Nephron (organoid): ENCODE results near the gene SPZ1.
A peak's percentile ranks its signal among the peaks of the same experiment; 100 is the strongest.

Experiments
- H3K27ac Mint-ChIP-seq, 3 experiments: 2 replicates each; pipeline ENCODE4 v1.8.0; 2020; ENCODE audit warnings: mixed read lengths in 3 of 3, mild to moderate bottlenecking in 2 of 3, moderate library complexity in 1 of 3
- H3K27me3 Mint-ChIP-seq: 2 replicates; pipeline ENCODE4 v1.8.0; 2021; ENCODE audit warnings: low read depth, mild to moderate bottlenecking, moderate library complexity, mixed read lengths
- H3K36me3 Mint-ChIP-seq: 2 replicates; pipeline ENCODE4 v1.8.0; 2020; ENCODE audit warnings: low read depth, mixed read lengths
- H3K4me1 Mint-ChIP-seq: 2 replicates; pipeline ENCODE4 v1.8.0; 2020; ENCODE audit warnings: mixed read lengths
- H3K4me3 Mint-ChIP-seq, 3 experiments: 2 replicates each; pipeline ENCODE4 v1.8.0; 2020; ENCODE audit warnings: mild to moderate bottlenecking in 3 of 3, mixed read lengths in 3 of 3, moderate library complexity in 2 of 3
- H3K9me3 Mint-ChIP-seq: 2 replicates; pipeline ENCODE4 v1.8.0; 2020; ENCODE audit warnings: mixed read lengths
- TF ChIP-seq, protein P1 (sequence below), 3 experiments: fragments of 200-600 bp; sonication (generic); IDR thresholded peaks; one replicate each; pipeline ENCODE4 v1.5.0; 2021; ENCODE audit warnings: antibody characterized with exemption in 3 of 3; ENCODE audit not compliant: unreplicated experiment in 3 of 3

SPZ1 gene

DNA sequence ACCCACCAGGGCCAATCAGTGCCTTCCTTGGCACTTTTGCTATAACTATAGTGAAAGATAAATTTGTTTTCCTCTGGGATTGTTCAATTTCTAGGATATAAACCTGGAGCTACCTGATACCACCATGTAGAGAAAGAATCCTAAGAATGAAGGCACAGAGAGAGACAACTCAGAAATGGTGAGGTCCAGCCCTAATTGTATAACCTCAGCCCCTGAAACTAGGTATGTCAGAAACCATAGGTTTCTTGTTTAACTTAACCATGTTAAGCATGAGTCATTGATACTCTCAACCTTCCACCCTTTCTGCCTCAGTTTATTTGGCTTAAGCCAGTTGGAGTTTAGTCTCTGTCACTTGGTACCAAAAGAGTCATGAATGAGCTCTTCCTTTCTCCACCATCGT is 4.6 kb upstream of the SPZ1 start:
- Mint-ChIP-seq H3K27ac (no peak overlapping the region), H3K4me3 (no peak overlapping the region)
- TF ChIP-seq, protein P1, sequence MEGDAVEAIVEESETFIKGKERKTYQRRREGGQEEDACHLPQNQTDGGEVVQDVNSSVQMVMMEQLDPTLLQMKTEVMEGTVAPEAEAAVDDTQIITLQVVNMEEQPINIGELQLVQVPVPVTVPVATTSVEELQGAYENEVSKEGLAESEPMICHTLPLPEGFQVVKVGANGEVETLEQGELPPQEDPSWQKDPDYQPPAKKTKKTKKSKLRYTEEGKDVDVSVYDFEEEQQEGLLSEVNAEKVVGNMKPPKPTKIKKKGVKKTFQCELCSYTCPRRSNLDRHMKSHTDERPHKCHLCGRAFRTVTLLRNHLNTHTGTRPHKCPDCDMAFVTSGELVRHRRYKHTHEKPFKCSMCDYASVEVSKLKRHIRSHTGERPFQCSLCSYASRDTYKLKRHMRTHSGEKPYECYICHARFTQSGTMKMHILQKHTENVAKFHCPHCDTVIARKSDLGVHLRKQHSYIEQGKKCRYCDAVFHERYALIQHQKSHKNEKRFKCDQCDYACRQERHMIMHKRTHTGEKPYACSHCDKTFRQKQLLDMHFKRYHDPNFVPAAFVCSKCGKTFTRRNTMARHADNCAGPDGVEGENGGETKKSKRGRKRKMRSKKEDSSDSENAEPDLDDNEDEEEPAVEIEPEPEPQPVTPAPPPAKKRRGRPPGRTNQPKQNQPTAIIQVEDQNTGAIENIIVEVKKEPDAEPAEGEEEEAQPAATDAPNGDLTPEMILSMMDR (IDR thresholded peaks at IDR 0.05; ENCODE audit: unreplicated experiment in 3 of 3): no peak

DNA sequence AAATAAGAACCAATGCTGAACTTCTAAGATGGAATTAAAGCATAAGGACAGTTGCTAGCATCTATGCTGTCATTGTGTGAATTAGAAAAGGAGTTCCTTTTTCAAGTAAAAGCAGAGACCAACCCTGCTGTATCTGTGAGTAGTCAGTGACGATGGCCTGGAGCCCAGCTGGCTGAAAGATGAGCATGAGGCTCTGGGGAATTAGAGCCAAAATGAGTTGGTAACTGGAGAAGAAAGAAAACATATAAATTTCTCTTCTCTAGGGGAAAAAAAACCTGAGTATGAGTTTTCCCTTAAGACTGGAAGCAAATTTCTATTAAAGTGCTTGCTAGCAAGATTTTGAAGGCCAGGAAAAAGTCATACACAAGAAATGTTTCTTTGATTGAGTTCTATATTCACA is 1.6 kb upstream of the SPZ1 start:
- TF ChIP-seq, protein P1 (IDR thresholded peaks at IDR 0.05; ENCODE audit: unreplicated experiment in 3 of 3): no peak
- Mint-ChIP-seq H3K4me1 (peaks cover 11% of the 10 kb centered on the region), H3K4me3 (no peak overlapping the region), H3K27me3 (peaks cover 10% of the 10 kb centered on the region), H3K9me3 (peaks cover 14% of the 10 kb centered on the region), H3K27ac (peak overlapping the region; percentile 72 to 91 (median 90)), H3K36me3 (peaks cover 5% of the 10 kb centered on the region)

More for the DNA sequence above, 4.6 kb upstream of the SPZ1 start:
- Mint-ChIP-seq H3K9me3 (peaks cover 15% of the 10 kb centered on the region), H3K27me3 (peaks cover 9% of the 10 kb centered on the region), H3K4me1 (peaks cover 11% of the 10 kb centered on the region), H3K36me3 (peaks cover 5% of the 10 kb centered on the region)

DNA sequence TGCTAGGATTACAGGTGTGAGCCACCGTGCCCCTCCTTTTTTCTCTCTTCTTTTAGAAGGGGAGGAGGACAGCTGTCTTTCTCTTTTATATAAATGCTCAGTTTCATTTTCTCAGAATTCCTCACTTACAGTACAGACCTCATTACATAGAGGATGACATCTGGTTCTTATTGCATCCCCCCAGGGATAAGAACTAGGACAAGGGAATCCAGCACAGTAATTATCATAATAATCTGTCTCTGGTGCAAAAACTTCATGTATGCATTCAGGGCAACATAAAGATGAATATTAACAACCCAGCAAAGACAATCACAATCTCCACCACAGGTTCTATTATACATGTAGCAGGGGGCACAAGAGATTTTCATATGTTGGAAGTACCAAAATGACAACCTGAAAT is 5.1 kb downstream of the SPZ1 start:
- H3K27me3 Mint-ChIP-seq: peaks cover 7% of the 10 kb centered on the region
- peaks cover 3% of the 10 kb centered on the region for H3K9me3 Mint-ChIP-seq
- TF ChIP-seq, protein P1 (IDR thresholded peaks at IDR 0.05; ENCODE audit: unreplicated experiment in 3 of 3): no peak
- no peaks in the 10 kb centered on the region for H3K4me1 Mint-ChIP-seq
- no peak overlapping the region for H3K4me3 Mint-ChIP-seq
- H3K36me3 Mint-ChIP-seq: no peaks in the 10 kb centered on the region
- H3K27ac Mint-ChIP-seq: no peak overlapping the region

DNA sequence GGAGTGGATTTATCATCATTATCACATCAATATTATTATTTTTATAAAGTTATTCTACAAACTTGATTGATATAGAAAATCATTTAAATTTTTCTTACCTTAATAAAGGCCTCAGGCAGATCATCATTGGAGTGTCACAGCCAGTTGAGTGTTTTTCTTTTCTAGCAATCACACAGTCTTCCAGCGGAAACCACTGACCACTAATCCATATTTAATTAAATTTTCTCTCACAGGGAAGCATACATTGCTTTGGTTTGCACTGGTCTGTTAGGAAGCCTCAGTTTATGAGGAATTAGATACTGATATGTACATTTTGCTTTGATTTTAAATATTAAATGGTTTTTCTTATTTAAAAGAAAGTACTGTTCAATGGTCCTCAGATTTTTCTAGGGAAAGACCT is 6.7 kb downstream of the SPZ1 start:
- no peaks in the 10 kb centered on the region for H3K36me3 Mint-ChIP-seq
- no peak overlapping the region for H3K27ac Mint-ChIP-seq
- H3K9me3 Mint-ChIP-seq: no peaks in the 10 kb centered on the region
- no peak overlapping the region for H3K4me3 Mint-ChIP-seq
- no peaks in the 10 kb centered on the region for H3K4me1 Mint-ChIP-seq
- peaks cover 4% of the 10 kb centered on the region for H3K27me3 Mint-ChIP-seq
- TF ChIP-seq, protein P1 (IDR thresholded peaks at IDR 0.05; ENCODE audit: unreplicated experiment in 3 of 3): no peak

DNA sequence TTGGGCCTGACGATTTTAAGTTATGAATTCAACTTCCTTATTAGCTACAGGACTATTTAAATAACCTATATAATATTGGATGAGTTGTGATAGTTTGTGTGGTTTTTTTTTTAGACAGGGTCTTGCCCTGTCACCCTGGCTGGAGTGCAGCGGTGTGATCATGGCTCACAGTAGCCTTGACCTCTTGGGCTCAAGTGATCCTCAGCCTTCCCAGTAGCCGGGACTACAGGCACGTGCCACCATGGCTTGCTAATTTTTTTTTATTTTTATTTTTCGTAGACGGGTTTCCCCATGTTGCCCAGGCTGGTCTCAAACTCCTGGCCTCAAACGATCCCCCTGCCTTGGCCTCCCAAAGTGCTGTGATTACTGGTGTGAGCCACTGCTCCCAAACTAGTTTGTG is 17.6 kb downstream of the SPZ1 start:
- Mint-ChIP-seq H3K9me3 (no peaks in the 10 kb centered on the region), H3K27ac (no peak overlapping the region), H3K27me3 (no peaks in the 10 kb centered on the region), H3K4me1 (no peaks in the 10 kb centered on the region), H3K4me3 (no peak overlapping the region), H3K36me3 (no peaks in the 10 kb centered on the region)
- TF ChIP-seq, protein P1 (IDR thresholded peaks at IDR 0.05; ENCODE audit: unreplicated experiment in 3 of 3): no peak

DNA sequence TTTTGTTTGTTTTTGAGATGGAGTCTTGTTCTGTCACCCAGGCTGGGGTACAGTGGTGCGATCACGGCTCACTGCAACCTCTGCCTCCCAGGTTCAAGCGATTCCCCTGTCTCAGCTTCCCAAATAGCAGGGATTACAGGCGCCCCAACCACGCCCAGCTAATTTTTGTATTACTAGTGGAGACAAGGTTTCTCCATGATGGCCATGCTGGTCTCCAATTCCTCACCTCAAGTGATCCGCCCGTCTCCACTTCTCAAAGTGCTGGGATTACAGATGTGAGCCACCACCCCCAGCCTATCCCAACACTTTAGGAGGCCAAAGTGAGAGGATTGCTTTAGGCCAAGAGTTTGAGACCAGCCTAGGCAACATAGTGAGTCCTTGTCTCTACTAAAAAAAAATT is 19.3 kb downstream of the SPZ1 start:
- Mint-ChIP-seq H3K36me3 (no peaks in the 10 kb centered on the region), H3K9me3 (no peaks in the 10 kb centered on the region), H3K27me3 (no peaks in the 10 kb centered on the region), H3K4me3 (no peak overlapping the region), H3K4me1 (no peaks in the 10 kb centered on the region), H3K27ac (no peak overlapping the region)
- TF ChIP-seq, protein P1 (IDR thresholded peaks at IDR 0.05; ENCODE audit: unreplicated experiment in 3 of 3): no peak
